Adrenal gland (tissue), 5 donors: Measurements from ENCODE around the gene RNF126.

Experiments
- POLR2A ChIP-seq, 2 donors: fragments of 450-650 bp; IDR thresholded peaks; one replicate each; pipeline ENCODE4 v1.6.1; 2017; ENCODE audit warnings: antibody characterized with exemption in 2 of 2, mild to moderate bottlenecking in 2 of 2, moderate library complexity in 1 of 2
- TF ChIP-seq, protein P1 (sequence below), 6 experiments: fragments of 450-650 bp in 4 of 6; fragments of 200-600 bp in 2 of 6; sonication (generic) in 1 of 6; IDR thresholded peaks; 1 replicate in 5 of 6; 2 replicates in 1 of 6; pipeline versions ENCODE4 v1.5.1 to v1.8.0; 2016 to 2021; ENCODE audit warnings: antibody characterized with exemption in 6 of 6, mild to moderate bottlenecking in 2 of 6, moderate library complexity in 1 of 6
- donor health status: DM: no; HTN: no; CAD: no.

DNA sequence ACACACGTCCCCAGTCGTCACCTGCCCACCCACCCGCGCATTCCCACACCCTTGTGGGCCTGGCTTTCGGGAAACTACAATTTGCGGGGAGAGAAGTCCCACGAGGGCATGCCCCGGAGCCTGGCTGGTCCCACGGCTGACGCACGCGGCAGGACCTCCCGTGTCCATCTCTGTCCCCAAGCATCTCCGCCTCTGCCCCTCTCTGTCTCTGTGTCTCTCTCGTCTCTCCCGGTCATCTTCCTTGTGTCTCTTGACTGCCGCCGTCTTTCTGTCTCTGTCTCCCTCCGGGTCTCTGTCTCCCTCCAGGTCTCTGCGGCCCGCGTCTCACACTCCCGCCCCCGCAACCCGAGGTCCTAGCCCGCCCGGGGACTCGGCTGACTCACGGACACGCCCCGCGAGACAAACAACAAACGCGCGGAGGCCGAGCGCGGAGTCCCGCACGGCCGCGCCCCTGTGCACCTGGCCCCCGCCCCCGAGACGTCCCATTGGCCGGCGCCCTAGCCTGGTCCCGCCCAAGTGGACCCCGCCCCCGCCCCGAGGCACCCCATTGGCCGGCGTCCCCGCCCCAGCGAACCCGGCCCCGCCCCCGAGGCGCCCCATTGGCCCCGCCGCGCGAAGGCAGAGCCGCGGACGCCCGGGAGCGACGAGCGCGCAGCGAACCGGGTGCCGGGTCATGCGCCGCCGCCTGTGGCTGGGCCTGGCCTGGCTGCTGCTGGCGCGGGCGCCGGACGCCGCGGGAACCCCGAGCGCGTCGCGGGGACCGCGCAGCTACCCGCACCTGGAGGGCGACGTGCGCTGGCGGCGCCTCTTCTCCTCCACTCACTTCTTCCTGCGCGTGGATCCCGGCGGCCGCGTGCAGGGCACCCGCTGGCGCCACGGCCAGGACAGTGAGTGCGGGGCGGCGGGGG, 23.5 kb downstream of the RNF126 start, which contains the start of gene FGF22:
- TF ChIP-seq, protein P1, sequence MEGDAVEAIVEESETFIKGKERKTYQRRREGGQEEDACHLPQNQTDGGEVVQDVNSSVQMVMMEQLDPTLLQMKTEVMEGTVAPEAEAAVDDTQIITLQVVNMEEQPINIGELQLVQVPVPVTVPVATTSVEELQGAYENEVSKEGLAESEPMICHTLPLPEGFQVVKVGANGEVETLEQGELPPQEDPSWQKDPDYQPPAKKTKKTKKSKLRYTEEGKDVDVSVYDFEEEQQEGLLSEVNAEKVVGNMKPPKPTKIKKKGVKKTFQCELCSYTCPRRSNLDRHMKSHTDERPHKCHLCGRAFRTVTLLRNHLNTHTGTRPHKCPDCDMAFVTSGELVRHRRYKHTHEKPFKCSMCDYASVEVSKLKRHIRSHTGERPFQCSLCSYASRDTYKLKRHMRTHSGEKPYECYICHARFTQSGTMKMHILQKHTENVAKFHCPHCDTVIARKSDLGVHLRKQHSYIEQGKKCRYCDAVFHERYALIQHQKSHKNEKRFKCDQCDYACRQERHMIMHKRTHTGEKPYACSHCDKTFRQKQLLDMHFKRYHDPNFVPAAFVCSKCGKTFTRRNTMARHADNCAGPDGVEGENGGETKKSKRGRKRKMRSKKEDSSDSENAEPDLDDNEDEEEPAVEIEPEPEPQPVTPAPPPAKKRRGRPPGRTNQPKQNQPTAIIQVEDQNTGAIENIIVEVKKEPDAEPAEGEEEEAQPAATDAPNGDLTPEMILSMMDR (IDR thresholded peaks at IDR 0.05), result peak in 2 of 6 experiments; percentile 10 to 23
- TF ChIP-seq POLR2A (IDR thresholded peaks at IDR 0.05), result no peak
